Stimulated activated memory B cell treated with anti-CD40 and anti-IgM and Interleukin-4, amounts not matched to agents 10 μg/mL and 1 μg/mL and 100 μg/mL, for 72 hours (primary cell): ENCODE measurements around the gene YEATS4.
"Not testable (repeated sequence)": the region's sequence is repeated elsewhere in the genome, so short reads cannot be mapped to it uniquely, and the experiment has no call there.

ENCODE experiments used
- ATAC-seq: fragments of 150-1000 bp; cut with Tn5 transposase; 2 replicates; pipeline ENCODE4 v1.10.0; 2021
- H3K27ac Mint-ChIP-seq: one replicate; pipeline ENCODE4 v1.8.0; 2022; ENCODE audit warnings: mild to moderate bottlenecking, mixed read lengths
- H3K27me3 Mint-ChIP-seq: one replicate; pipeline ENCODE4 v1.8.0; 2022; ENCODE audit warnings: mixed read lengths
- H3K36me3 Mint-ChIP-seq: one replicate; pipeline ENCODE4 v1.8.0; 2022; ENCODE audit warnings: mixed read lengths
- H3K4me1 Mint-ChIP-seq: one replicate; pipeline ENCODE4 v1.8.0; 2022; ENCODE audit warnings: mixed read lengths
- H3K4me3 Mint-ChIP-seq: one replicate; pipeline ENCODE4 v1.8.0; 2022; ENCODE audit warnings: mild to moderate bottlenecking, moderate library complexity, mixed read lengths
- H3K9me3 Mint-ChIP-seq: one replicate; pipeline ENCODE4 v1.8.0; 2022; ENCODE audit warnings: mixed read lengths

Gene YEATS4

DNA sequence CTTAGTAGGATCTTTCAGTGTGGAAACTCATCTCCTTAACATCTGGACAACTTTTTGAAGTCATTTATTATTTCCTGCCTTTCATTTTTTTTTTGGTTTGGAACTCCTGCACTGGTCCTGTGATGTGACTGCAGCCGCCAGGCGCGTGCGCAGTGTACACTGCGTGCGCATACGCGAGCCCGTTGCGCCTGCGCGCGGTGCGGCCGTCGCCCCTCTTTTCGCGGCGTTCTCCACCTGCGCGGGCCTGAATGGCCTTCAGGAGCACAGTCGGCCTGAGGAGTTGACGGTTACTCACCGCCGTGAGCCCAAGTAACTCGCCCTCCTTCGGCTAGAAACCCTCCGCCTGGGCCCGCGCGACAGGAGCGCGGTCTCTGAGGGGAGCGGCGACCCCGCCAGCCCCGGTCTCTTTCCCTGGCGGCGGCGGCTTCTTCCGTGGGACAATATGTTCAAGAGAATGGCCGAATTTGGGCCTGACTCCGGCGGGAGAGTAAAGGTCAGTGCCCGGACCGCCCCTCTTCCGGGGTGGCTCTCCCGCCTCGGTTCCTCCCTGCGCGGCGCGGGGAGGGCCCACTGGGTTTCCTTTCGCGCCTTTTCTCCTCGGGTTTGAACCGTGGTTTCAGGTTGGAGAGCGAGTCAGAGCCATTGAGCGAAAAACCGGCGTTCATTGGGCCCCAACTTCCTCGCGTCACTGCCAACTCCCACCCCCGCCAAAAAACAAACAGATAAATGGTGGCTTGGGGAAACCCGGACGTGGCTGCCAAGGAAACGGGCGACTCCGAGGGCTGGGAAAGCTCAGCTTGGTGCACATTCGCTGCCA, at the start of gene YEATS4:
Gene YEATS4 (plus strand): TSS at position 213 of the 817 bp plus-strand sequence. CDS start 230 bp downstream, at position 443.
- Mint-ChIP-seq H3K36me3 (no peaks in the 10 kb centered on the region), H3K27ac (peak within 1 kb of the TSS; percentile 91), H3K27me3 (no peaks in the 10 kb centered on the region), H3K4me1 (peaks cover 16% of the 10 kb centered on the region), H3K4me3 (peak within 1 kb of the TSS; percentile 73), H3K9me3 (no peaks in the 10 kb centered on the region)
- ATAC-seq, result peak; percentile 94

DNA sequence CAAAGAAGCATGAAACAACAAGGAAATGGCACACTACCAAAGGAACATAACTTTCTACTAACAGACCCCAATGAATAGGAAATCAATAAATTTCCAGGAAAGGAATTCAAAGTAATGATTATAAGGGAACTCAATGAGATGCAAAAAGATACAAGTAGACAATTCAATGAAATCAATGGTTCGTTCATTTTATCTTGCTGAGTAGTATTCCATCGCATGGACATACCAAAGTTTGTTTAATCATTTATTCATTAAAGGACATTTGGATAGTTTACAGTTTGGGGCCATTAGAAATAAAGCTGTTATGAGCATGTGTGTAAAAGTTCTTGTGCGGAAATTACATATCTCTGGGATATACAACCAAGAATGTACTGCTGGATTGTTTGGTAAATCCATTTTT, 46.3 kb upstream of the YEATS4 start:
- Mint-ChIP-seq H3K27me3 (no peaks in the 10 kb centered on the region), H3K4me3 (no peak overlapping the region), H3K4me1 (no peaks in the 10 kb centered on the region), H3K9me3 (peaks cover 6% of the 10 kb centered on the region), H3K36me3 (peaks cover 5% of the 10 kb centered on the region), H3K27ac (no peak overlapping the region)
- no peak for ATAC-seq

DNA sequence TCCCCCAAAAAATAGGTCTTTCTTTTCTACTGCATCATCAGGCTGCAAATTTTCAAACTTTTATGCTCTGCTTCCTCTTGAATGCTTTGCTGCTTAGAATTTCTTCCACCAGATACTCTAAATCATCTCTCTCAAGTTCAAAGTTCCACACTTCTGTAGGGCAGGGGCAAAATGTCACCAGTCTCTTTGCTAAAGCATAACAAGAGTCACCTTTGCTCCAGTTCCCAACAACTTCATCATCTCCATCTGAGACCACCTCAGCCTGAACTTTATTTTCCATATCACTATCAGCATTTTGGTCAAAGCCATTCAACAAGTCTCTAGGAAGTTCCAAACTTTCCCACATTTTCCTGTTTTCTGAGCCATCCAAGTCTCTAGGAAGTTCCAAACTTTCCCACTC, 42.8 kb upstream of the YEATS4 start:
- H3K4me1 Mint-ChIP-seq, H3K4me3 Mint-ChIP-seq, ATAC-seq, H3K9me3 Mint-ChIP-seq, H3K27ac Mint-ChIP-seq: not testable (repeated sequence)
- Mint-ChIP-seq H3K27me3 (peaks cover 11% of the 10 kb centered on the region), H3K36me3 (peaks cover 13% of the 10 kb centered on the region)

DNA sequence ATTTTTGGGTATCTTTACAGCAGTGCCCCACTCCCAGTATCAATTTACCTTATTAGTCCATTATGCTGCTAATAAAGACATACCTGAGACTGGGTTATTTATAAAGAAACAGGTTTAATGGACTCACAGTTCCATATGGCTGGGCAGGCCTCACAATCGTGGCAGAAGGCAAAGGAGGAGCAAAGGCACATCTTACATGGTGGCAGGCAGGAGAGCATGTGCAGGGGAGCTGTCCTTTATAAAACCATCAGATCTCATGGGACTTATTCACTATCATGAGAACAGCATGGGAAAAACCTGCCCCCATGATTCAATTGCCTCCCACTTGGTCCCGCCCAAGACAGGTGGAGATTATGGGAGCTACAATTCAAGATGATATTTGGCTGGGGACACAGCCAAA, 42.3 kb upstream of the YEATS4 start:
- H3K9me3 Mint-ChIP-seq, ATAC-seq, H3K4me1 Mint-ChIP-seq, H3K27ac Mint-ChIP-seq, H3K4me3 Mint-ChIP-seq: not testable (repeated sequence)
- H3K36me3 Mint-ChIP-seq, result peaks cover 13% of the 10 kb centered on the region
- peaks cover 12% of the 10 kb centered on the region for H3K27me3 Mint-ChIP-seq

DNA sequence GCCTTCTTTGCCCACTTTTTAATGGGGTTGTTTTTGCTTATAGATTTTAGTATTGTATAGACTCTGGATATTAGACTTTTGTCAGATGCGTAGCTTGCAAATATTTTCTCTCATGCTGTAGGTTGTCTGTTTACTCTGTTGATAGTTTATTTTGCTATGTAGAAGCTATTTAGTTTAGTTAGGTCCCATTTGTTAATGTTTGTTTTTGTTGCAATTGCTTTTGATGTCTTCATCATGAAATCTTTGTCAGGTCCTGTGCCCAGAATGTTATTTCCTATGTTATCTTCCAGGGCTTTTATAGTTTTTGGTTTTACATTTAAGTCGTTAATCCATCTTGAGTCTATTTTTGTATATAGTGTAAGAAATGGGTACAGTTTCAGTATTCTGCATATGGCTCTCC, 41.3 kb upstream of the YEATS4 start:
- Mint-ChIP-seq H3K27me3 (peaks cover 21% of the 10 kb centered on the region), H3K4me3 (no peak overlapping the region), H3K4me1 (peaks cover 7% of the 10 kb centered on the region), H3K9me3 (peaks cover 9% of the 10 kb centered on the region), H3K27ac (no peak overlapping the region), H3K36me3 (peaks cover 13% of the 10 kb centered on the region)
- ATAC-seq, result no peak

DNA sequence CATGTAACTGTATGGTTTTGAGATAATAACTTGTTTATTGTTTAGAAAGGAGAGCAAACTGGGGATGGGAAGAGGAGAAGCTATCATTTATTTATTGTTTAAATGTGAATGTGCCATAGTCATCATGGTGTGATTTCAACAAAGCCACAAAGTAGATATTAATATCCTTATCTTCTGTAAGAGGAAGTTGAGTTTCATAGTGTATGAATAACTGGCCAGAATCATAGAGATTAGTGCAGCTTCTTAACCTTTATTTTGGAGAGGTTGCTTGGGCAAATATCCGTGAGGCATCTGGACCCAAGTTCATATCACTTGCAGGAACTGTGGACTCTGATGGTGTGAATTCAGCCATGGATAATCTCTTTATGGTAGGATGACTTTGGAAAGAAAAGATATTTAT, 38.2 kb upstream of the YEATS4 start:
- no peak overlapping the region for H3K27ac Mint-ChIP-seq
- H3K4me3 Mint-ChIP-seq, result no peak overlapping the region
- peaks cover 22% of the 10 kb centered on the region for H3K4me1 Mint-ChIP-seq
- H3K9me3 Mint-ChIP-seq, result peaks cover 9% of the 10 kb centered on the region
- H3K27me3 Mint-ChIP-seq, result peaks cover 33% of the 10 kb centered on the region
- peaks cover 13% of the 10 kb centered on the region for H3K36me3 Mint-ChIP-seq
- ATAC-seq, result no peak

DNA sequence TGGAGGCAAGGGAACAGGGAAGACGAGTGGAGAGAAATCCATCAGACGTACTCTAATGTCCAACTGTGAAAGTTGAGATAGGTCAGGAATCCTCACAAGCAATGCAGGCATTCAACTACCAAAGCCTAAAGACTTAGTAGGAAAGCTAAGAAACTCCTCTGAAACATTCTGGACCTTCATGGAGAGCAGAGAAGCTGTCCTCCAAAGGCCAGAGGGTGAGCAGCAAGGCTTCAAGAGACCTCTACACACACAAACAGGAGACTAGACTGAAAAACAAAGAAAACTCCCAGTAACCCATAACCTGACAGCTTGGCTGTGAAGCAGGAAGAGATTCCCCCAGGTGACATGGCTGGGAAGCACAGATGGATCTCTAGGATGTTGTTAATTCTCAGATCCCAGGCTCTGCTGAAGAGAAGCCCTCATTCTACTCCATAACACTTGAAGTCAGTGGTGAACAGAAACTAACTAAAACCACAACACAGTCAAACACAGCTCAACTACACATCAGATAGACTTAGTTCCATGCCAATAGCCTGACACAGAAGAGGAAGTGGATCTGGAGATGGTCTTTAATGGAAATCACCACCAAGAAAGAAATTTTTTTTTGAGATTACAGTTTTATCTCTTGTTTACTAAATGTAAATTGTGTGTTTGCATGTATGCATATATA, 34.6 kb upstream of the YEATS4 start:
- no peaks in the 10 kb centered on the region for H3K9me3 Mint-ChIP-seq
- no peak overlapping the region for H3K27ac Mint-ChIP-seq
- peaks cover 7% of the 10 kb centered on the region for H3K36me3 Mint-ChIP-seq
- no peak overlapping the region for H3K4me3 Mint-ChIP-seq
- ATAC-seq, result peak; percentile 91
- peaks cover 33% of the 10 kb centered on the region for H3K27me3 Mint-ChIP-seq
- H3K4me1 Mint-ChIP-seq, result peaks cover 29% of the 10 kb centered on the region

DNA sequence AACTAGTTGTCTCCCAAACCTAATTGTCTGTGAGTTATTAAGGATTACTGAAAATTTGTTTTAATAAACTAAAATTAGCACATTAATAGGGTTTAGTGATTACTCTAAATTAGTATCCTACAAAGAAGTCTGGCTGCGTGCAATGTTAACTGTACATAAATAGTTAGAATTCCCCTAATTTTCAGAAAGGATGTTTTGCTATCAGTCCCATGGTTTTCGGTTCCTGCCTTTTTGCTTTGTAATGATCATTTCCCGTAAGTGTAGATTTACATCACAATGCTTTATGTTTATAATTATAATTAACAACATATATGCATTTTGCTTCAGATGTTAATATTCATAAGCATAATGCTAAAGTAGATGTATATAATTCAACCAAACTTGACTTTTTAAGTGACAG, 31.1 kb upstream of the YEATS4 start:
- no peaks in the 10 kb centered on the region for H3K9me3 Mint-ChIP-seq
- H3K4me3 Mint-ChIP-seq, result no peak overlapping the region
- H3K27ac Mint-ChIP-seq, result no peak overlapping the region
- H3K27me3 Mint-ChIP-seq, result peaks cover 9% of the 10 kb centered on the region
- no peaks in the 10 kb centered on the region for H3K36me3 Mint-ChIP-seq
- ATAC-seq, result no peak
- peaks cover 29% of the 10 kb centered on the region for H3K4me1 Mint-ChIP-seq

DNA sequence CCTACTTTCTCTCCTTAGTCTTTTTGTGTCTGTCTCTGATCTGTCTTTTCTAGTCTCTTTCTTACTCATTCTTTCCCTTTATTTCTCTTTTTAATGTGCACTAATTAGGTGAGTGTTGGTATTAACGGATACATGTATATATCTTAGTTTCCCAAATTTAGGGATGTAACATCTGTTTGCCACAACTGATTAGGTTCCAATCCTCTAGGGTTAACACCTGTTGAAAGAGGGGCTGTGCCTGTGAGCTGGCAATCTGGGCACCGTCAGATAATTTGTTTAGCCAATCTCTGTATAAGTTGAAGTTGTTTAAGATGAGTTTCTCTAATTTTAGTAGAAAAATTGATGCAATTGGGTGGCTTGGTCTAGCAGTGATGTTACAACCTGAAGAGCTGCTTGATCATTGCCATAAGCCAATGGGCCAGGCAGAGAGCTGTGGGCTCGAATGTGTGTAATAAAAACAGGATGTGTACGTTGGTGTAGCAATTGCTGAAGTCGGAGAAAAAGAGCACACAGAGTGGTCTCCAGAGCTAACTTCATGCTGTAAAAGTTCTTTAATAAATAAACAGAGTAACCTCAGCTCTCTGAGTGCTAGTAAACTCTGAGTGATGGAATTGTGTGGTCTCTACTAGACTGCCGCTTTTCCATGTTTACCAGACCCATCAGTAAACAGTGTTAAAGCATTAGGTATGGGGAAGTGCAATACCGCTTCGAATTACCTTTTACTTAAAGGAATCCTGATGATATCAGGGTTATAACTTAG, 29.7 kb upstream of the YEATS4 start:
- H3K4me1 Mint-ChIP-seq, result peaks cover 20% of the 10 kb centered on the region
- no peaks in the 10 kb centered on the region for H3K27me3 Mint-ChIP-seq
- ATAC-seq, result no peak
- H3K4me3 Mint-ChIP-seq, result peak overlapping the region; percentile 74
- H3K9me3 Mint-ChIP-seq, result no peaks in the 10 kb centered on the region
- peak overlapping the region; percentile 89 for H3K27ac Mint-ChIP-seq
- H3K36me3 Mint-ChIP-seq, result no peaks in the 10 kb centered on the region

DNA sequence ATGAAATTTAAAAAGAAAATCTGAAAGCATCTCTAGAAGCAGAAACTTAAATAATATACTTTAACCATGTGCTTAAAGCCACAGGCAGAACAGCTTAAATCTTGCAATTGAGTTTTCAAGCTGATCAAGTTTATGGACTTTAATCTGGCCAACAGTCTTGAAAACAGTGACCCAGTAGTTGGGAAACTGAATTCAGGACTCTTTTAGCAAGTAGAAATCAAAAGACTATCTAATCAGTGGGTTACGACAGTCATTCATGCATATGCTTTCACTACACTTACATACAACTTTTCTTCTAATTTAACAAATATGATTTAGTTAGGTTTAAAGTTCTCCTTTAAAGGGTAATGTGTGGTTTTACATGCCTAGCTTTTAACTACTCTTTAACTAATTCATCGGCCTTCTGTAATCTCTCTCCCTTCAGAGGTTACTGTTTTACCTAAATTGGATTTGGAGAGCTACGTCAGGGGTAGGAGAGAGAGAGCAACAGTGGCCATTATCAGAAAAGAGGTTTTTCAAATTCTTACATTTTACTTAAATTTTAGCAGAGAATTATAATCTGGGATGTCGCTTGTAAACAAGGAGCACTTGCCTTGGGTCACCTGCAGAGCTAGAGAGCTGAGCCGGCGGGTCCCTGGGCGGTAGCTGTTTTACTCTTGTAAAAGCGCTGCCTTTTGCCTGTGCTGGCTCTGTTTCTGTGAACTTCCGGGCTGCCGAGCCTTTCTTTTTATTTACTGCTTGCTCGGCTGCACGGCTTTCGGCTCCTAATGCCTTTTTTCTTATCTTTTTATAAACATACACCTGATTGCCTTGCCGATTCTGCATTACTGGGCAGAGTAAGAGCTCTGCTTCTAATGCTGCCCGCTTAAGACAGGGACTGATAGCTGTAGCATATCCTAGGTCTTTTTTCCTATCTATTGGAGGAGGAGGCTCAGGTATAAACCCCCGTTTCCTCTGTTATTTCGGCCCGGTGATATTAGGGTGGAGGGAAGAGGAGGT, 28.8 kb upstream of the YEATS4 start:
- Mint-ChIP-seq H3K4me3 (peak overlapping the region; percentile 74), H3K27me3 (no peaks in the 10 kb centered on the region), H3K4me1 (peaks cover 15% of the 10 kb centered on the region), H3K27ac (peak overlapping the region; percentile 89), H3K9me3 (no peaks in the 10 kb centered on the region), H3K36me3 (no peaks in the 10 kb centered on the region)
- peak; percentile 80 for ATAC-seq

DNA sequence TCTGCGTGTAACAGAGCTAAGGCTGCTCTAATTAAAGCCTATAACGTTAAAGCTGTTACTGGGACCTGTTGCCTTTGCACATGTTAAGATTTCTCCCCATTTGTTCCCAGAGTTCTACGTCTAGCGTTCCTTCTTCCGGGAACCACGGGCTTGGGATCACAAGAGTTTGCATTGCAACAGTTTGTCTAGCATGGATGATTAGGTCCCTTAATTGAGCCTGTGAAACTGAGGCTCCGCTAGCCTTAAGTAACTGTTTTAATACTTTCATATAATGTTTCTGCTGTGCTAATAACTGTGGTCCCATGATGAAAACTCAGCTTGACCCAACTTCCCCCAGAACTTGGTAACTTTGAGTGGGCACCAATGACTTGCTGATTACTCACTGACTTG, 28.0 kb upstream of the YEATS4 start:
- Mint-ChIP-seq H3K4me3 (peak overlapping the region; percentile 74), H3K9me3 (no peaks in the 10 kb centered on the region), H3K27ac (peak overlapping the region; percentile 89), H3K4me1 (peaks cover 15% of the 10 kb centered on the region), H3K27me3 (no peaks in the 10 kb centered on the region), H3K36me3 (no peaks in the 10 kb centered on the region)
- no peak for ATAC-seq

DNA sequence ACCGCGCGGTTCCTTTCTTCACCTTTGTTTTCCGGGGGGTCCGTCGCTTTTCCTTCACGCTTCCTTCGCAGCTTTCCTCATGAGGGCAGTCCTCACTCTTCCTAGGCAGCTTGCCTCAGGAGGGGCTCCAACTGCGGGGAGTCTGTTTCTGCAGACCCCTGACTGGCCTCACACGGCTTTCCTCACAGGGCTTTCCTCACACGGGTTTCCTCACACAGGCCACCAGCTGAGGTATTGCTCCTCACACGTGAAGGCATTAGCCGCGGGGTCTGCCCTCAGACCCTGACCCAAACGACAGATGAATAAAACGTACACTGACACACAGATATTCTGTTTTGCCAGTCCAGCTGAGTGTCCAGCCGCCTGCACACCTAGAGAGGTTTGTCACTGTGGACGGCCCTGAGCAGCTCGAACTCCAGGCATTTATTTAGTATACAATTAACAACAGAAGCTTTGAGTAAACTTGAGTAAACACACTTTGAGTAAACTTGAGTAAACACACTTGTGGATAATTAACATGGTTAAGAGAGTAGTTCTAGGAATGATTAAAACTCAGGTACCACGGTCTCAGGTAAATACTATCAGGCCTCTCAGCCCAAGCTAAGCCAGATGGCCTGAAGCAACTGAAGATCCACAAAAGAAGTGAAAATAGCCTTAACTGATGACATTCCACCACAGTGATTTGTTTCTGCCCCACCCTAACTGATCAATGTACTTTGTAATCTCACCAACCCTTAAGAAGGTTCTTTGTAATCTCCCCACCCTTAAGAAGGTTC, 27.4 kb upstream of the YEATS4 start:
- peak overlapping the region; percentile 5 for H3K4me3 Mint-ChIP-seq
- H3K9me3 Mint-ChIP-seq, result no peaks in the 10 kb centered on the region
- no peak for ATAC-seq
- H3K4me1 Mint-ChIP-seq, result peaks cover 21% of the 10 kb centered on the region
- no peaks in the 10 kb centered on the region for H3K36me3 Mint-ChIP-seq
- no peaks in the 10 kb centered on the region for H3K27me3 Mint-ChIP-seq
- H3K27ac Mint-ChIP-seq, result peak overlapping the region; percentile 89

DNA sequence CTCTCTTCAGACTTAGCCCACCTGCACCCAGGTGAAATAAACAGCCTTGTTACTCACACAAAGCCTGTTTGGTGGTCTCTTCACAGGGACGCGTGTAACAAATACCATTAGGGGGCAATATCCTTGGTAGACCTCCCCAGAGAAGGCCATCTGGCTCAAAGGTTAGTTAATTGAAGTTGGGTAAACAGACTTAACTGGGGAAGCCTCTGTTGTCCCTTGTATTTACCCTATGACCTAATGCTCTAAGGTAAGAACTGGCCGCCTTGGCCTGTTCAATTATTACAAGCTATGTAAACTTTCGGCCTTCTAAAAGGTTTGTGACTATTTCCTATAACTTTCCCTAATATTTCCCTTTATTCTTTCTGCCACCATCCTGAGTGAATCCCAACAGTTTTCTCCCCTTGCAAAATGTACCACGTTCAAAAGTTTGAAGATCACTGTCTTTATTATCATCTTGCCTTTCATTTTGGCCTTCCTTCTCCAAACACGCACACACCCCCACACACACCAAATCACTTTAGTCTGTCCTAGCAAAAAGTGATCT, 26.7 kb upstream of the YEATS4 start:
- Mint-ChIP-seq H3K4me1 (peaks cover 29% of the 10 kb centered on the region), H3K36me3 (no peaks in the 10 kb centered on the region), H3K27ac (no peak overlapping the region), H3K27me3 (no peaks in the 10 kb centered on the region), H3K4me3 (no peak overlapping the region), H3K9me3 (no peaks in the 10 kb centered on the region)
- ATAC-seq, result no peak

DNA sequence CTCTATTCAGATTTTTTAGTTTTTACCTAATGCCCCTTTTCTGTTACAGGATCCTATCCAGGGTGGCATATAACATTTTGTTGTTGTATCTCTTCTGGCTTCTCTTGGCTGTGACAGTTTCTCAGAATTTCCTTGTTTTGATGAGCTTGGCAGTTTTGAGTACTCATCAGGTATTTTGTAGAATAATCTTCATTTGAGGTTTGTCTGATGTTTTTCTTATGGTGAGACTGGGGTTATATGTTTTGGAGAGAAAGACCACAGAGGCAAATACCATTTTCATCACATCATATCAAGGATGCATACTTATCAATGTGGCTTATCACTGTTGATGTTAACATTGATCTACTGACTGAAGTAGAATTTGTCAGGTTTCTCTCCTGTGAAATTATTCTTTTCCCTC, 25.4 kb upstream of the YEATS4 start:
- no peak overlapping the region for H3K27ac Mint-ChIP-seq
- H3K4me3 Mint-ChIP-seq, result no peak overlapping the region
- H3K9me3 Mint-ChIP-seq, result no peaks in the 10 kb centered on the region
- ATAC-seq, result no peak
- no peaks in the 10 kb centered on the region for H3K27me3 Mint-ChIP-seq
- H3K4me1 Mint-ChIP-seq, result peaks cover 39% of the 10 kb centered on the region
- no peaks in the 10 kb centered on the region for H3K36me3 Mint-ChIP-seq
